Heart right ventricle (tissue), 16 donors: Measurements from ENCODE around the gene RNF222. TPM values are rescaled to one million over a fixed set of nuclear protein-coding genes. Genes with fewer than 3 reads are reported as not detected.

Source experiments
- ATAC-seq, 8 donors: fragments of 200-7000 bp; cut with Tn5 transposase; one replicate each; pipeline ENCODE4 v1.9.1; 2020; ENCODE audit warnings: mild to moderate bottlenecking in 8 of 8, moderate library complexity in 8 of 8, moderate number of reproducible peaks in 1 of 8
- DNase-seq, 2 donors: peaks; one replicate each; pipeline ENCODE4 v3.0.0-alpha.2; 2020
- H3K27ac ChIP-seq, 10 donors: fragments of 200-600 bp; sonication (generic) in 2 of 10; one replicate each; pipeline versions ENCODE4 v1.5.0 to v1.8.0; 2020 to 2022; ENCODE audit warnings: mild to moderate bottlenecking in 3 of 10
- H3K27me3 ChIP-seq, 7 donors: fragments of 200-600 bp; one replicate each; pipeline ENCODE4 v1.8.0; 2021 to 2022; ENCODE audit warnings: mild to moderate bottlenecking in 2 of 7
- H3K36me3 ChIP-seq, 9 donors: fragments of 200-600 bp; sonication (generic) in 1 of 9; one replicate each; pipeline versions ENCODE4 v1.5.0 to v1.8.0; 2020 to 2022; ENCODE audit warnings: mild to moderate bottlenecking in 2 of 9
- H3K4me1 ChIP-seq, 9 donors: fragments of 200-600 bp; sonication (generic) in 1 of 9; one replicate each; pipeline versions ENCODE4 v1.5.0 to v1.8.0; 2020 to 2022; ENCODE audit warnings: mild to moderate bottlenecking in 4 of 9
- H3K4me3 ChIP-seq, 10 donors: fragments of 200-600 bp; sonication (generic) in 2 of 10; one replicate each; pipeline versions ENCODE4 v1.5.0 to v1.8.0; 2020 to 2022; ENCODE audit warnings: mild to moderate bottlenecking in 7 of 10, moderate library complexity in 2 of 10
- H3K9me3 ChIP-seq, 11 donors: fragments of 200-600 bp in 10 of 11; sonication (generic) in 2 of 11; one replicate each; pipeline versions ENCODE4 v1.5.0 to v1.8.0; 2013 to 2022; ENCODE audit warnings: mild to moderate bottlenecking in 2 of 11, control low read depth in 1 of 11, moderate library complexity in 1 of 11
- WGBS, 2 donors: extraction: QIAGEN DNeasy Blood & Tissue Kit; methylation state at CpG; one replicate each; pipeline ENCODE4 v1.1.7; 2013; ENCODE audit warnings: inconsistent platforms in 1 of 2; 5-methylcytosine and 5-hydroxymethylcytosine counted together
- intact Hi-C, 10 donors: fragments of 100-400 bp; cut with DNase I; formaldehyde crosslinking; loops; one replicate each; pipeline versions ENCODE4 v1.11.1 to v1.14.2; 2022
- polyA plus RNA-seq, 2 donors: library from polyadenylated mRNA; stranded (reverse); fragments of 200-250 nt; gene quantifications; one replicate each; pipeline ENCODE4 v1.2.3, GENCODE V29; 2013
- total RNA-seq, 10 donors: library from RNA; stranded (reverse); fragmentation: NEBNext Ultra II Directional in 3 of 10; extraction: Animal tissue kit (Norgen Biotek cat#: 25700) in 3 of 10; gene quantifications; one replicate each; pipeline versions ENCODE4 v1.2.1 to v1.2.4, GENCODE V29; 2021 to 2023
- TF ChIP-seq, protein P1 (sequence below), 9 donors: fragments of 200-600 bp; sonication (generic) in 2 of 9; IDR thresholded peaks; one replicate each; pipeline versions ENCODE4 v1.5.0 to v1.8.0; 2021 to 2022; ENCODE audit warnings: antibody characterized with exemption in 9 of 9, mild to moderate bottlenecking in 5 of 9, moderate library complexity in 1 of 9
- donor health status: Arrhythmogenic right ventricular cardiomyopathy.
- donor health status: ischemic (EF 13 %, LVEDD 7.1; RV severe dilation, severe dysfunction).
- donor health status: healthy with polysubstance abuse.
- donor health status: DM: no; HTN: yes; CAD: no.
- donor health status: DM: no; HTN: no; CAD: no.
- donor health status: ischemic (EF 25% LVEDD 6.9; RV normal size, moderate dysfunction).
- donor health status: ischemic (EF 25% LVEDD 5.7; RV mildly dilated, moderate dysfunction).
- donor health status: healthy.
- donor health status: DM: yes; HTN: yes; CAD: no.
- donor health status: Ischemic cardiomyopathy.
- donor health status: ischemic (EF 35%, LVEDD 5.7; RV mildly dilated, moderate dysfunction).
- donor health status: nonischemic (EF 11% LVEDD 7.7; RV severe dilation, severe dysfunction).
- donor health status: DM: yes; HTN: yes; CAD: no.
- donor health status: PGD.
- donor health status: ischemic (EF 29% LVEDD 5.4; RV normal size, mild dysfunction).
- donor health status: nonischemic (EF 23%, LVEDD 6.1; RV moderate dilation, normal function).

The RNF222 gene
- total and polyA plus RNA-seq, 12 donors = not detected

DNA sequence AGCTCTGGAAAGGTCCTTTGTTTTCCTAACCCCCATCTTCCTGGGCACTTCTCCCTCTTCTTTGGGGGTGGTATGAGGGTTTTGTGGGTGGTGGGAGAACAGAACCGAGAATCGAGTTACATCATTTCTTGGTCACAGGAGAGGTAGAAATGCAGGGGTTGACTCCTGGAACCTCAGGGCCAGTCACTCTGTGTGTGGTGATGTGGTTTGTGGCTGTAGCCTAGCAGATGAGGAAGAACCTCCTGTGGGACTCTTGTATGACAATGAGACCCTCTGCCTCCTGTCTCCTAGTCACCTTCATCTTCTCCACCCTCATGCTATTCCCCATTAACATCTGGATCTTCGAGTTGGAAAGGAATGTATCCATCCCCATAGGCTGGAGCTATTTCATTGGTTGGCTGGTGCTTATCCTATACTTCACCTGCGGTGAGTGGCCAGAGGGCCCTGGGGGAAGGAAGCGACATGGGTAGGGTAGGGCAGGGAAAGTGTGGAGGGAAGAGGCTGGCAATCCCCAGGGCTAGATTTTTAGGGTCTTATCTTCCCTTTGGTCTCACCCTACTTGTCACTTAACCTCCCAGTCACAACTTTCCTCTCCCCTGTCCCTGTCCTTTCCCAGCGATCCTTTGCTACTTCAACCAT lies 52.5 kb downstream of the RNF222 start:
- WGBS, 2 donors = 67 to 68% methylated on average over 6 of the region's 6 CpGs
- ATAC-seq = no peak

DNA sequence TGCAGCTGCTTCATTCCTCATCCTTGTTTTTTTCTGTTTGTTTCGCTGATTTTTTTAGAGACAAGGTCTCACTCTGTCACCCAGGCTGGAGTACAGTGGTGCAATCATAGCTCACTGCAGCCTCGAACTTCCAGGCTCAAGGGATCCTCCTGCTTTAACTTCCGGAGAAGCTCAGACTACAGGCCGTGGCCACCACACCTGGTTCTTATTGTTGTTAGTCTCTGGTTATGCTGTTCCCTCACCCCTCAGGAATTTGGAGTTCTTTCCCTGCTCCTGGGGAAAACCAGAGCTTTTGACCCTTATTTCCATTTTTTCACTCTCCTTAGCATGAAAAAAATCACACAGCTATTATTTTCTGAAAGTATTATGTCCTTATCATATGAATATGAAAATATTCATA lies 56.2 kb downstream of the RNF222 start:
- Histone ChIP-seq H3K27me3 (peaks cover 0 to 8% (median 0%) of the 10 kb centered on the region in 7 donors), H3K4me3 (no peak overlapping the region), H3K27ac (no peak overlapping the region), H3K4me1 (peaks cover 0 to 10% (median 0%) of the 10 kb centered on the region in 9 donors), H3K9me3 (no peaks in the 10 kb centered on the region), H3K36me3 (no peaks in the 10 kb centered on the region)
- ATAC-seq (no peak), DNase-seq (no peak)
- TF ChIP-seq, protein P1, sequence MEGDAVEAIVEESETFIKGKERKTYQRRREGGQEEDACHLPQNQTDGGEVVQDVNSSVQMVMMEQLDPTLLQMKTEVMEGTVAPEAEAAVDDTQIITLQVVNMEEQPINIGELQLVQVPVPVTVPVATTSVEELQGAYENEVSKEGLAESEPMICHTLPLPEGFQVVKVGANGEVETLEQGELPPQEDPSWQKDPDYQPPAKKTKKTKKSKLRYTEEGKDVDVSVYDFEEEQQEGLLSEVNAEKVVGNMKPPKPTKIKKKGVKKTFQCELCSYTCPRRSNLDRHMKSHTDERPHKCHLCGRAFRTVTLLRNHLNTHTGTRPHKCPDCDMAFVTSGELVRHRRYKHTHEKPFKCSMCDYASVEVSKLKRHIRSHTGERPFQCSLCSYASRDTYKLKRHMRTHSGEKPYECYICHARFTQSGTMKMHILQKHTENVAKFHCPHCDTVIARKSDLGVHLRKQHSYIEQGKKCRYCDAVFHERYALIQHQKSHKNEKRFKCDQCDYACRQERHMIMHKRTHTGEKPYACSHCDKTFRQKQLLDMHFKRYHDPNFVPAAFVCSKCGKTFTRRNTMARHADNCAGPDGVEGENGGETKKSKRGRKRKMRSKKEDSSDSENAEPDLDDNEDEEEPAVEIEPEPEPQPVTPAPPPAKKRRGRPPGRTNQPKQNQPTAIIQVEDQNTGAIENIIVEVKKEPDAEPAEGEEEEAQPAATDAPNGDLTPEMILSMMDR (IDR thresholded peaks at IDR 0.05) = no peak
- intact Hi-C loops = no loop called here
- WGBS, 2 donors = 60 to 74% methylated on average over 4 of the region's 4 CpGs

More for the DNA sequence above, 52.5 kb downstream of the RNF222 start:
- Histone ChIP-seq H3K9me3 (no peaks in the 10 kb centered on the region), H3K4me1 (no peaks in the 10 kb centered on the region), H3K27ac (no peak overlapping the region), H3K36me3 (no peaks in the 10 kb centered on the region), H3K27me3 (peaks cover 0 to 27% (median 3%) of the 10 kb centered on the region in 7 donors), H3K4me3 (no peak overlapping the region)
- DNase-seq = no peak
- TF ChIP-seq, protein P1 (IDR thresholded peaks at IDR 0.05) = no peak
- intact Hi-C loops = no loop called here

Other genes with a start within 250 kb of the RNF222 start
- gene PER1, start 245.4 kb downstream of the RNF222 start, total RNA-seq = 100 to 1,000 TPM in 6 of 10 donors, 10 to 100 TPM in 4; 37.4 to 154 (median 112) TPM
- 100 to 1,000 TPM; 112 to 135 TPM for gene PER1, start 245.4 kb downstream of the RNF222 start, polyA plus RNA-seq
- gene VAMP2, start 234.9 kb downstream of the RNF222 start, total RNA-seq = 10 to 100 TPM; 46.8 to 67.8 (median 62.7) TPM
- gene VAMP2, start 234.9 kb downstream of the RNF222 start, polyA plus RNA-seq = 10 to 100 TPM; 49.0 to 54.3 TPM
- gene TMEM107, start 221.4 kb downstream of the RNF222 start, total RNA-seq = 10 to 100 TPM in 1 of 10 donors, 1 to 10 TPM in 9; 5.2 to 15.2 (median 7.3) TPM
- gene TMEM107, start 221.4 kb downstream of the RNF222 start, polyA plus RNA-seq = 1 to 10 TPM; 4.5 to 7.8 TPM
- gene BORCS6, start 207.6 kb downstream of the RNF222 start, total RNA-seq = 1 to 10 TPM; 5.3 to 9.4 (median 7.7) TPM
- gene BORCS6, start 207.6 kb downstream of the RNF222 start, polyA plus RNA-seq = 10 to 100 TPM in 1 of 2 donors, 1 to 10 TPM in 1; 4.2 to 13.8 TPM
- 1 to 10 TPM in 3 of 10 donors, under 1 TPM in 2, not detected in 5; 0.38 to 6.4 (median 1.0) TPM for gene AURKB, start 187.3 kb downstream of the RNF222 start, total RNA-seq
- 1 to 10 TPM in 1 of 2 donors, under 1 TPM in 1; 0.38 to 1.5 TPM for gene AURKB, start 187.3 kb downstream of the RNF222 start, polyA plus RNA-seq
- 10 to 100 TPM; 12.5 to 19.8 (median 14.8) TPM for gene CTC1, start 149.8 kb downstream of the RNF222 start, total RNA-seq
- gene CTC1, start 149.8 kb downstream of the RNF222 start, polyA plus RNA-seq = 10 to 100 TPM in 1 of 2 donors, 1 to 10 TPM in 1; 5.9 to 19.3 TPM
- gene PFAS, start 148.5 kb downstream of the RNF222 start, total RNA-seq = 10 to 100 TPM in 9 of 10 donors, 1 to 10 TPM in 1; 9.6 to 17.9 (median 13.7) TPM
- gene PFAS, start 148.5 kb downstream of the RNF222 start, polyA plus RNA-seq = 10 to 100 TPM in 1 of 2 donors, 1 to 10 TPM in 1; 8.6 to 11.2 TPM
- gene RANGRF, start 109.2 kb downstream of the RNF222 start, total RNA-seq = 10 to 100 TPM; 20.7 to 28.2 (median 24.4) TPM
- gene RANGRF, start 109.2 kb downstream of the RNF222 start, polyA plus RNA-seq = 10 to 100 TPM; 32.3 to 53.5 TPM
- gene SLC25A35, start 102.4 kb downstream of the RNF222 start, total RNA-seq = 1 to 10 TPM; 1.5 to 4.5 (median 2.3) TPM
- 1 to 10 TPM; 2.4 to 6.8 TPM for gene SLC25A35, start 102.4 kb downstream of the RNF222 start, polyA plus RNA-seq
- 10 to 100 TPM; 13.5 to 30.6 (median 19.4) TPM for gene ARHGEF15, start 87.6 kb downstream of the RNF222 start, total RNA-seq
- gene ARHGEF15, start 87.6 kb downstream of the RNF222 start, polyA plus RNA-seq = 10 to 100 TPM; 11.1 to 32.7 TPM
- gene ODF4, start 58.0 kb downstream of the RNF222 start, total RNA-seq = not detected
- not detected for gene ODF4, start 58.0 kb downstream of the RNF222 start, polyA plus RNA-seq
- gene RPL26, start 14.6 kb downstream of the RNF222 start, total RNA-seq = 1,000 to 10,000 TPM; 1,004 to 1,398 (median 1,028) TPM
- 1,000 to 10,000 TPM in 1 of 2 donors, 100 to 1,000 TPM in 1; 890 to 4,129 TPM for gene RPL26, start 14.6 kb downstream of the RNF222 start, polyA plus RNA-seq
- 10 to 100 TPM; 21.2 to 37.0 (median 28.4) TPM for gene NDEL1, start 38.1 kb upstream of the RNF222 start, total RNA-seq
- gene NDEL1, start 38.1 kb upstream of the RNF222 start, polyA plus RNA-seq = 10 to 100 TPM; 22.5 to 27.1 TPM
- gene MYH10, start 232.9 kb upstream of the RNF222 start, total RNA-seq = 10 to 100 TPM; 16.1 to 61.0 (median 39.9) TPM
- 10 to 100 TPM; 10.3 to 14.3 TPM for gene MYH10, start 232.9 kb upstream of the RNF222 start, polyA plus RNA-seq